ENCODE data around the gene FSCN2.

FSCN2 gene

DNA sequence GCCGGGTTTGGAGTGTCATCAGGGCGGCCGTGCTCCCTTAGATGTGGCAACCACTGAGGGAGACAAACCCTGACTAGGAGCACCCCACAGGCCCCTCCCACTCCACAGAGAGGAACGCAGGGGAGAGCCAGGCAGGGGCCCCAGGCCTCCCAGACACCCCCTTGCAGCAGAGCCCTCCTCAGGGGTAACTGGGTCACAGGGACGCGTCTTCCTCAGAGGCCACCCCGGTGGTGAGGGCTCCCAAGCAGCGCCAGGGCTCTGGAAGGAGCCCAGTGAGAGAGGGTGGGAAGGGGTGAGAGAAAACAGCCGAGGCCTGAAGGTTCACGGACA, 11.4 kb downstream of the FSCN2 start:
- TF ChIP-seq, protein P1, sequence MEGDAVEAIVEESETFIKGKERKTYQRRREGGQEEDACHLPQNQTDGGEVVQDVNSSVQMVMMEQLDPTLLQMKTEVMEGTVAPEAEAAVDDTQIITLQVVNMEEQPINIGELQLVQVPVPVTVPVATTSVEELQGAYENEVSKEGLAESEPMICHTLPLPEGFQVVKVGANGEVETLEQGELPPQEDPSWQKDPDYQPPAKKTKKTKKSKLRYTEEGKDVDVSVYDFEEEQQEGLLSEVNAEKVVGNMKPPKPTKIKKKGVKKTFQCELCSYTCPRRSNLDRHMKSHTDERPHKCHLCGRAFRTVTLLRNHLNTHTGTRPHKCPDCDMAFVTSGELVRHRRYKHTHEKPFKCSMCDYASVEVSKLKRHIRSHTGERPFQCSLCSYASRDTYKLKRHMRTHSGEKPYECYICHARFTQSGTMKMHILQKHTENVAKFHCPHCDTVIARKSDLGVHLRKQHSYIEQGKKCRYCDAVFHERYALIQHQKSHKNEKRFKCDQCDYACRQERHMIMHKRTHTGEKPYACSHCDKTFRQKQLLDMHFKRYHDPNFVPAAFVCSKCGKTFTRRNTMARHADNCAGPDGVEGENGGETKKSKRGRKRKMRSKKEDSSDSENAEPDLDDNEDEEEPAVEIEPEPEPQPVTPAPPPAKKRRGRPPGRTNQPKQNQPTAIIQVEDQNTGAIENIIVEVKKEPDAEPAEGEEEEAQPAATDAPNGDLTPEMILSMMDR (conservative IDR thresholded peaks at IDR 0.05; ENCODE audit: low read length), result no peak
- no peak for TF ChIP-seq EZH2phosphoT487 (IDR thresholded peaks at IDR 0.05; ENCODE audit: borderline replicate concordance)
- Histone ChIP-seq H2AFZ (ENCODE audit: low read length) (no peak overlapping the region), H3K36me3 (ENCODE audit: insufficient read depth, low read length) (peaks cover 14% of the 10 kb centered on the region; the same call in 1 of the 2 replicates), H3K9me3 (ENCODE audit: insufficient read depth, low read depth, low read length) (no peaks in the 10 kb centered on the region), H3K4me1 (ENCODE audit: insufficient read depth, low read length, poor library complexity, severe bottlenecking) (peaks cover under 1% of the 10 kb centered on the region), H3K4me3 (ENCODE audit: low read length, poor library complexity, severe bottlenecking) (no peak overlapping the region), H3K9ac (ENCODE audit: low read depth, low read length, poor library complexity, severe bottlenecking) (no peak overlapping the region), H3F3A (ENCODE audit: low read depth) (no peaks in the 10 kb centered on the region), H3K79me2 (ENCODE audit: insufficient read depth, low read length) (no peaks in the 10 kb centered on the region), H3K9me2 (replicated peaks; ENCODE audit: low read depth, low read length) (no peaks in the 10 kb centered on the region), H3K27me3 (ENCODE audit: insufficient read depth, low read length, poor library complexity, severe bottlenecking) (no peaks in the 10 kb centered on the region), H4K20me1 (ENCODE audit: insufficient read depth, low read length, poor library complexity, severe bottlenecking) (no peaks in the 10 kb centered on the region), H3K4me2 (ENCODE audit: low read depth, low read length, poor library complexity, severe bottlenecking) (no peak overlapping the region)

DNA sequence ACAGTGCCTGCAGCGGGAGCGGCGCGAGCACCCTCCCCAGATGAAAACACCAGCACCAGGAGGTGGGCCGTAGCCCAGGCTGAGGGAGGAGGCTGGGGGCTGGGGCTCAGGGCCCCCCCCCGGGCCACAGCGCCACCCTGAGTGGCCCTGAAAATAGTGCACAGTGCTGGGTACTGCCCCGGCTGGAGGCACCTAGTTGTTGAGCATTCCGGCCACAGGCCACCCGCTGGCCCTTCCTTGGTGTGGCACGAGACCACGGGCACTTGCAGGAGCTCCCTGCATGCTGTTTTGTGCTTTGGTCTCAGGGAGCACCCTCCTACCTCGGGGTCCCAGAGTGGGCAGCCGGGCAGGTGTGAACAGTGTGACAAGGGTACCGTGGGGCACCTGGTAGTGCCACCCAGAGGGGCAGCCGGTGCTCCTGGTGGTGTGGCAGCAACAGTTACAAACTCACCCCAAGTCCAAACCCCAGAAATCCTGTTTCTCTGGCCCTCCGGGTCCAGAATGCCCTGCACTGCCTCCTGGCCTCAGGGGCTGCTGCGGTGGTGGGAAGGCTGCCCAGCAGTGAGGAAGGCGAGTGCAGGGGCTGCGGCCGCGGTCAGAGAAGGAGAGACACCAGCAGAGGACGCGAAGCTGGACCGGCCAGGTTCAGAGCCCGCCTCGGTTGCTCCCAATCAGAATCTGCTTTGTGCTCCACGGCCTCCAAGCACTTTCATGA, 11.9 kb downstream of the FSCN2 start:
- H3K79me2 ChIP-seq (ENCODE audit: insufficient read depth, low read length), result no peaks in the 10 kb centered on the region
- H3K9me3 ChIP-seq (ENCODE audit: insufficient read depth, low read depth, low read length), result no peaks in the 10 kb centered on the region
- no peaks in the 10 kb centered on the region for H3F3A ChIP-seq (ENCODE audit: low read depth)
- no peaks in the 10 kb centered on the region for H4K20me1 ChIP-seq (ENCODE audit: insufficient read depth, low read length, poor library complexity, severe bottlenecking)
- TF ChIP-seq, protein P1 (conservative IDR thresholded peaks at IDR 0.05; ENCODE audit: low read length), result no peak
- TF ChIP-seq EZH2phosphoT487 (IDR thresholded peaks at IDR 0.05; ENCODE audit: borderline replicate concordance), result no peak
- H3K4me3 ChIP-seq (ENCODE audit: low read length, poor library complexity, severe bottlenecking), result no peak overlapping the region
- H2AFZ ChIP-seq (ENCODE audit: low read length), result no peak overlapping the region
- no peaks in the 10 kb centered on the region for H3K4me1 ChIP-seq (ENCODE audit: insufficient read depth, low read length, poor library complexity, severe bottlenecking)
- H3K4me2 ChIP-seq (ENCODE audit: low read depth, low read length, poor library complexity, severe bottlenecking), result no peak overlapping the region
- H3K9ac ChIP-seq (ENCODE audit: low read depth, low read length, poor library complexity, severe bottlenecking), result no peak overlapping the region
- H3K9me2 ChIP-seq (replicated peaks; ENCODE audit: low read depth, low read length), result no peaks in the 10 kb centered on the region
- H3K36me3 ChIP-seq (ENCODE audit: insufficient read depth, low read length), result peaks cover 16% of the 10 kb centered on the region; the same call in 1 of the 2 replicates
- no peaks in the 10 kb centered on the region for H3K27me3 ChIP-seq (ENCODE audit: insufficient read depth, low read length, poor library complexity, severe bottlenecking)

DNA sequence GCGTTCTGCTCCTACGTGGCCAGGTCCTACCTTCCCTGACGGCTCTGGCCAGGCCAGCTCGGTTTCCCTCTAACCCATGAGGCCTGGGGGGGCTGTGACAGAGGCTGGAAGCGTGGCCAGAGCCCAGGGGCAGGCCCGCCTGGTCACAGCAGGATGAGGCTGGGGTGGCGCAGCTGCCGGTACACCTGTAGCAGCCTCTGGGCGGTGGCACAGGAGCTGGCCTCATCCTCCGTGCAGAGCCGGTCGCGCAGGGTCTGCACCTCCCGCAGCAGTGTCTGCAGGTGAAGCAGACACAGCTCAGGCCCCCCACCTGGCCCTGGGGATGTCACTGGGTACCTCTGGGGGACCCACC, 12.5 kb downstream of the FSCN2 start:
- no peak overlapping the region for H3K4me3 ChIP-seq (ENCODE audit: low read length, poor library complexity, severe bottlenecking)
- no peak overlapping the region for H2AFZ ChIP-seq (ENCODE audit: low read length)
- H3K9ac ChIP-seq (ENCODE audit: low read depth, low read length, poor library complexity, severe bottlenecking), result no peak overlapping the region
- no peaks in the 10 kb centered on the region for H3K9me2 ChIP-seq (replicated peaks; ENCODE audit: low read depth, low read length)
- no peaks in the 10 kb centered on the region for H3K9me3 ChIP-seq (ENCODE audit: insufficient read depth, low read depth, low read length)
- no peak for TF ChIP-seq EZH2phosphoT487 (IDR thresholded peaks at IDR 0.05; ENCODE audit: borderline replicate concordance)
- TF ChIP-seq, protein P1 (conservative IDR thresholded peaks at IDR 0.05; ENCODE audit: low read length), result no peak
- H3K4me2 ChIP-seq (ENCODE audit: low read depth, low read length, poor library complexity, severe bottlenecking), result no peak overlapping the region
- H3K36me3 ChIP-seq (ENCODE audit: insufficient read depth, low read length), result peaks cover 19% of the 10 kb centered on the region; the same call in 1 of the 2 replicates
- no peaks in the 10 kb centered on the region for H3F3A ChIP-seq (ENCODE audit: low read depth)
- no peaks in the 10 kb centered on the region for H3K4me1 ChIP-seq (ENCODE audit: insufficient read depth, low read length, poor library complexity, severe bottlenecking)
- no peaks in the 10 kb centered on the region for H3K79me2 ChIP-seq (ENCODE audit: insufficient read depth, low read length)
- no peaks in the 10 kb centered on the region for H4K20me1 ChIP-seq (ENCODE audit: insufficient read depth, low read length, poor library complexity, severe bottlenecking)
- no peaks in the 10 kb centered on the region for H3K27me3 ChIP-seq (ENCODE audit: insufficient read depth, low read length, poor library complexity, severe bottlenecking)

Data from Loucy (cell line).